Mucosa of descending colon (tissue), 3 donors: ENCODE data around the gene CST9. TPM values are rescaled to one million over a fixed set of nuclear protein-coding genes. Genes with fewer than 3 reads are reported as not detected.
"Not testable (repeated sequence)": the region's sequence is repeated elsewhere in the genome, so short reads cannot be mapped to it uniquely, and the experiment has no call there.

Source experiments
- ATAC-seq: fragments of 200-7000 bp; cut with Tn5 transposase; one replicate; pipeline ENCODE4 v1.9.1; 2020; ENCODE audit warnings: mild to moderate bottlenecking, moderate library complexity
- DNase-seq, 3 donors: peaks; one replicate each; pipeline ENCODE4 v3.0.0-alpha.2; 2020
- H3K36me3 ChIP-seq: fragments of 200-600 bp; one replicate; pipeline ENCODE4 v1.8.0; 2021; ENCODE audit warnings: low read depth, mild to moderate bottlenecking
- H3K4me1 ChIP-seq: fragments of 200-600 bp; one replicate; pipeline ENCODE4 v1.8.0; 2021; ENCODE audit warnings: low read depth, mild to moderate bottlenecking
- H3K4me3 ChIP-seq: fragments of 200-600 bp; one replicate; pipeline ENCODE4 v1.8.0; 2021; ENCODE audit warnings: mild to moderate bottlenecking
- H3K9me3 ChIP-seq: fragments of 200-600 bp; one replicate; pipeline ENCODE4 v1.8.0; 2021; ENCODE audit warnings: mild to moderate bottlenecking
- CTCF ChIP-seq: fragments of 200-600 bp; IDR thresholded peaks from one replicate; pipeline ENCODE4 v1.8.0; 2022; ENCODE audit warnings: antibody characterized with exemption, mild to moderate bottlenecking
- intact Hi-C, 2 donors: fragments of 100-400 bp; cut with DNase I in 1 of 2; cut with micrococcal nuclease in 1 of 2; formaldehyde crosslinking; loops; one replicate each; pipeline versions ENCODE4 v1.11.0 to v1.11.1; 2022; cut with DNase I, micrococcal nuclease
- total RNA-seq, 3 donors: library from RNA; stranded (reverse); fragmentation: NEBNext Ultra II Directional in 2 of 3; extraction: Animal tissue kit (Norgen Biotek cat#: 25700) in 2 of 3; gene quantifications; one replicate each; pipeline versions ENCODE4 v1.2.1 to v1.2.4, GENCODE V29; 2021 to 2023
- donor health status: DM: no; HTN: no; CAD: no; lungs with moderate emphysema.
- donor health status: DM: no; HTN: no; CAD: no.
- donor health status: DM: no; HTN: yes; CAD: no.

Gene CST9
- total RNA-seq, 3 donors from 2014 or later: not detected

DNA sequence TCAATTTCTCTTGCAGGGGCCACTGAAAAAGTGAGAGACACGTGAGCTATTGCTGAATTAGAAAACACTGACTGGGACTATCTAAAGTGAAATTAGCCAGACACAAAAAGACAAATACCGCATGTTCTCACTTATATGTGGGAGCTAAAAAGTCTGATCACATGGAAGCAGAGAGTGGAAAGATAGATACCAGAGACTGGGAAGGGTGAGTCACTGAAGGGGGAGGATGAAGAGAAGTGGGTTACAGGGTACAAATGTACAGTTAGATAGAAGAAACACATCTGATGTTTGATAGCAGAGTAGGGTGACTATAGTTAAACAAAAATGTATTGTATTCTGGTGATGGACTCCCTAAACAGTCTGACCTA lies 18.6 kb upstream of the CST9 start:
- ATAC-seq (no peak), DNase-seq (no peak)
- no peaks in the 10 kb centered on the region for H3K9me3 ChIP-seq
- intact Hi-C loops: no loop called here
- H3K4me1 ChIP-seq: peaks cover under 1% of the 10 kb centered on the region
- no peaks in the 10 kb centered on the region for H3K36me3 ChIP-seq
- no peak overlapping the region for H3K4me3 ChIP-seq
- TF ChIP-seq CTCF: no peak

GRCh38 chr20:23623666-23624323 lies 18.1 kb upstream of the CST9 start:
- intact Hi-C loops: no loop called here
- Histone ChIP-seq H3K4me1 (no peaks in the 10 kb centered on the region), H3K4me3 (no peak overlapping the region), H3K9me3 (no peaks in the 10 kb centered on the region), H3K36me3 (no peaks in the 10 kb centered on the region)
- TF ChIP-seq CTCF: no peak
- no peak for DNase-seq
- no peak for ATAC-seq

GRCh38 chr20:23622839-23623343 lies 17.2 kb upstream of the CST9 start:
- peak; percentile 53 to 72 (median 62) for DNase-seq
- Histone ChIP-seq H3K4me3 (no peak overlapping the region), H3K36me3 (no peaks in the 10 kb centered on the region), H3K9me3 (no peaks in the 10 kb centered on the region), H3K4me1 (no peaks in the 10 kb centered on the region)
- peak; percentile 94 for ATAC-seq
- intact Hi-C loops: no loop called here
- TF ChIP-seq CTCF: no peak

DNA sequence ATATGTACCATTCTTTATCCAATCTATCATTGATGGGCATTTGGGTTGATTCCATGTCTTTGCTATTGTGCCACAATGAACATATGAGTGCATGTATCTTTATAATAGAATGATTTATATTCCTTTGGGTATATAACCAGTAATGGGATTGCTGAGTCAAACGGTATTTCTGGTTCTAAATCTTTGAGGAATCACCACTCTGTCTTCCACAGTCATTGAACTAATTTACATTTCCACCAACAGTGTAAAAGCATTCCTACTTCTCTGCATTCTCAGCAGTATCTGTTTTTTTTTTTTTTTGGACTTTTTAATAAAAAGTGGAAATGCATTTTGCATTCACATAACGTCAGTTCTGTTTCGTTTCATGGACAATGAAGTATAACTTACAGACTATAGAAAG lies 16.7 kb upstream of the CST9 start:
- H3K36me3 ChIP-seq, DNase-seq, ATAC-seq, H3K9me3 ChIP-seq, H3K4me1 ChIP-seq, intact Hi-C loops, H3K4me3 ChIP-seq: not testable (repeated sequence)

DNA sequence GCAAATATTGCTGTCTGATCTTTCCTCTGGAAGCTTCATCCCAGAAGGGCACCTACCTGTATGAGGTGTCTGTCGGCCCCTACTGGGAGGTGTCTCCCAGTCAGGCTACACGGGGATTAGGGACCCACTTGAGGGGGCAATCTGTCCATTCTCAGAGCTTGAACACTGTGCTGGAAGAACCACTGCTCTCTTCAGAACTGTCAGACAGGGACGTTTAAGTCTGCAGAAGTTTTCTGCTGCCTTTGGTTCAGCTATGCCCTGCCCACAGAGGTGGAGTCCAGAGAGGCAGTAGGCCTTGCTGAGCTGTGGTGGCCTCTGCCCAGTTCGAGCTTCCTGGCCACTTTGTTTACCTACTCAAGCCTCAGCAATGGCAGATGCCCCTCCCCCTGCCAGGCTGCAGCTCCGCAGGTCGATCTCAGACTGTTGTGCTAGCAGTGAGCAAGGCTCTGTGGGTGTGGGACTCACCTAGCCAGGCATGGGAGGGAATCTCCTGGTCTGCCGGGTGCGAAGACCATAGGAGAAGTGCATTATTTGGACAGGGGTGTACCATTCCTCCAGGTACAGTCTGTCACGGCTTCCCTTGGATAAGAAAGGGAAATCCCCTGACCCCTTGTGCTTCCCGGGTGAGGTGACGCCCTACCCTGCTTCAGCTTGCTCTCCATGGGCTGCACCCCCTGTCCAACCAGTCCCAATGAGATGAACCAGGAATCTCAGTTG lies 15.1 kb upstream of the CST9 start:
- ATAC-seq, H3K4me1 ChIP-seq, H3K9me3 ChIP-seq, intact Hi-C loops, DNase-seq, H3K4me3 ChIP-seq, H3K36me3 ChIP-seq: not testable (repeated sequence)

DNA sequence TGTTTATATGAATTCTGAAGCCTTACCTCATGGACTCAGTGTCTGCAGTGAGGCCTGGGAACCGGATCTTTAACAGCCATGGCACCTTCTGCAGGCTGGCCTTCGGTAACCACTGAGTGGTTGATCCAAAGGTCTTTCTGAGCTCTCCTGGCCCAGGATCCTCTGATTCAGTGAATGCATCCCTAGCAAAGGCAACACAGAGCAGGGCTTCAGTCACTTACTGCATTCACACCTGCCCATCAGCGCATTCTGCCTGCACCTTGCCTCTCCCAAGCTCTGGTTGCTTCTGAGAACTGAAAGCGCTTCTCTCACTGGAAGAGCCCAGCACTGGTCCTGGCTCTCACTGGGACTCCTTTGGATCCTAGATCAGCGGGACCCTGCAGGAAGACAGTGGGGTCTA lies 8.4 kb upstream of the CST9 start:
- Histone ChIP-seq H3K36me3 (no peaks in the 10 kb centered on the region), H3K4me1 (no peaks in the 10 kb centered on the region), H3K4me3 (no peak overlapping the region), H3K9me3 (no peaks in the 10 kb centered on the region)
- TF ChIP-seq CTCF: no peak
- DNase-seq: no peak
- no peak for ATAC-seq
- intact Hi-C loops: no loop called here
